Neural cell (in vitro differentiated cells): ENCODE measurements around the gene UBA1. TPM values are rescaled to one million over a fixed set of nuclear protein-coding genes. Genes with fewer than 3 reads are reported as not detected.

Experiments
- H2AFZ ChIP-seq: fragments of 200-600, 300-800 bp; sonication (generic), shearing (Covaris generic); 2 replicates; pipeline ENCODE4 v1.6.0; 2014; ENCODE audit warnings: low read depth, mild to moderate bottlenecking, antibody characterized with exemption, low read length, moderate library complexity
- H3F3A ChIP-seq: fragments of 200-600 bp; shearing (Covaris generic); 2 replicates; pipeline ENCODE4 v1.6.1; 2016; ENCODE audit warnings: mild to moderate bottlenecking, moderate library complexity, mixed read lengths, antibody characterized with exemption, low read length; ENCODE audit not compliant: insufficient read depth, poor library complexity, severe bottlenecking
- H3K27ac ChIP-seq: fragments of 200-600, 300-800 bp; sonication (generic), shearing (Covaris generic); 2 replicates; pipeline ENCODE4 v1.5.1; 2014; ENCODE audit warnings: mild to moderate bottlenecking, low read length, moderate library complexity
- H3K27me3 ChIP-seq: fragments of 300-800, 200-600 bp; sonication (generic), shearing (Covaris generic); 2 replicates; pipeline ENCODE4 v1.6.0; 2014; ENCODE audit warnings: mild to moderate bottlenecking, low read depth, low read length, moderate library complexity; ENCODE audit not compliant: insufficient read depth
- H3K36me3 ChIP-seq: fragments of 300-800, 200-600 bp; sonication (generic), shearing (Covaris generic); 2 replicates; pipeline ENCODE4 v1.5.1; 2014; ENCODE audit warnings: mild to moderate bottlenecking, antibody characterized with exemption, low read length, moderate library complexity; ENCODE audit not compliant: insufficient read depth
- H3K4me2 ChIP-seq: fragments of 300-800, 200-600 bp; sonication (generic), shearing (Covaris generic); 2 replicates; pipeline ENCODE4 v1.6.0; 2014; ENCODE audit warnings: mild to moderate bottlenecking, low read length
- H3K4me3 ChIP-seq: fragments of 300-800, 200-600 bp; sonication (generic), shearing (Covaris generic); 2 replicates; pipeline ENCODE4 v1.5.1; 2014; ENCODE audit warnings: mild to moderate bottlenecking, low read length, moderate library complexity
- H3K79me2 ChIP-seq: fragments of 200-600 bp; shearing (Covaris generic); replicated peaks from 2 replicates; pipeline ENCODE4 v1.6.0; 2014; ENCODE audit warnings: mild to moderate bottlenecking, low read length, moderate library complexity; ENCODE audit not compliant: insufficient read depth
- H3K9ac ChIP-seq: fragments of 300-800, 200-600 bp; sonication (generic), shearing (Covaris generic); 2 replicates; pipeline ENCODE4 v1.6.1; 2016; ENCODE audit warnings: mild to moderate bottlenecking, low read length, mixed read lengths
- H3K9me2 ChIP-seq: fragments of 200-600 bp; shearing (Covaris generic); 2 replicates; pipeline ENCODE4 v1.6.1; 2016; ENCODE audit warnings: mild to moderate bottlenecking, low read length, mixed read lengths; ENCODE audit not compliant: insufficient read depth
- H3K9me3 ChIP-seq: fragments of 200-600, 300-800 bp; sonication (generic), shearing (Covaris generic); 2 replicates; pipeline ENCODE4 v1.6.1; 2016; ENCODE audit warnings: mild to moderate bottlenecking, mixed run types, low read length, moderate library complexity, mixed read lengths
- H4K20me1 ChIP-seq: fragments of 200-600 bp; shearing (Covaris generic); 2 replicates; pipeline ENCODE4 v1.6.1; 2016; ENCODE audit warnings: mild to moderate bottlenecking, mixed run types; ENCODE audit not compliant: insufficient read depth
- CTCF ChIP-seq: fragments of 450-650 bp; IDR thresholded peaks from 2 replicates; pipeline ENCODE4 v1.5.1; 2014; ENCODE audit warnings: antibody characterized with exemption, mild to moderate bottlenecking, moderate library complexity; ENCODE audit not compliant: poor library complexity, severe bottlenecking
- EP300 ChIP-seq: fragments of 450-650 bp; conservative IDR thresholded peaks from 2 replicates; pipeline ENCODE4 v1.6.1; 2014; ENCODE audit warnings: antibody characterized with exemption, mild to moderate bottlenecking, moderate library complexity; ENCODE audit not compliant: poor library complexity, severe bottlenecking
- EZH2 ChIP-seq: fragments of 200-600, 300-800 bp; shearing (Covaris generic), sonication (generic); IDR thresholded peaks from 2 replicates; pipeline ENCODE4 v1.6.1; 2014; ENCODE audit warnings: antibody characterized with exemption, low read length, borderline replicate concordance, mild to moderate bottlenecking; ENCODE audit not compliant: insufficient read depth, poor library complexity, severe bottlenecking
- MXI1 ChIP-seq: fragments of 450-650 bp; conservative IDR thresholded peaks from 2 replicates; pipeline ENCODE4 v1.6.1; 2014; ENCODE audit warnings: antibody characterized with exemption, mild to moderate bottlenecking; ENCODE audit not compliant: poor library complexity, severe bottlenecking
- POLR2AphosphoS5 ChIP-seq: IDR thresholded peaks from 2 replicates; pipeline ENCODE4 v1.6.1; 2012
- RAD21 ChIP-seq: fragments of 450-650 bp; conservative IDR thresholded peaks from 2 replicates; pipeline ENCODE4 v1.6.1; 2014; ENCODE audit warnings: antibody characterized with exemption, mild to moderate bottlenecking, moderate library complexity
- REST ChIP-seq: IDR thresholded peaks from 2 replicates; pipeline ENCODE4 v1.6.1; 2012; ENCODE audit warnings: borderline replicate concordance
- SMC3 ChIP-seq: fragments of 450-650 bp; conservative IDR thresholded peaks from 2 replicates; pipeline ENCODE4 v1.6.1; 2014; ENCODE audit warnings: antibody characterized with exemption, mild to moderate bottlenecking, moderate library complexity; ENCODE audit not compliant: poor library complexity
- TAF1 ChIP-seq: IDR thresholded peaks from 2 replicates; pipeline ENCODE4 v1.6.1; 2012; ENCODE audit warnings: low read depth
- polyA plus RNA-seq: library from polyadenylated mRNA; depleted of rRNA; stranded (reverse); fragments of >200 nt; gene quantifications from 2 replicates; pipeline ENCODE4 v1.2.3, GENCODE V29; 2014

Gene UBA1
- polyA plus RNA-seq, 1 donor from 2014 or later: 132 TPM

- Histone ChIP-seq H3K79me2 (peaks cover 24% of the 10 kb centered on the region), H3K27ac (peak overlapping the region; percentile 75), H4K20me1 (no peaks in the 10 kb centered on the region), H3K36me3 (no peaks in the 10 kb centered on the region), H3K9ac (no peak overlapping the region), H3K9me3 (no peaks in the 10 kb centered on the region), H3F3A (no peaks in the 10 kb centered on the region), H3K27me3 (no peaks in the 10 kb centered on the region), H3K4me3 (no peak overlapping the region), H2AFZ (no peak overlapping the region), H3K9me2 (no peaks in the 10 kb centered on the region), H3K4me2 (no peak overlapping the region)
- no peak for TF ChIP-seq EP300
Observed at GRCh38 chrX:47216393-47216925, 22.8 kb downstream of the UBA1 start.

DNA sequence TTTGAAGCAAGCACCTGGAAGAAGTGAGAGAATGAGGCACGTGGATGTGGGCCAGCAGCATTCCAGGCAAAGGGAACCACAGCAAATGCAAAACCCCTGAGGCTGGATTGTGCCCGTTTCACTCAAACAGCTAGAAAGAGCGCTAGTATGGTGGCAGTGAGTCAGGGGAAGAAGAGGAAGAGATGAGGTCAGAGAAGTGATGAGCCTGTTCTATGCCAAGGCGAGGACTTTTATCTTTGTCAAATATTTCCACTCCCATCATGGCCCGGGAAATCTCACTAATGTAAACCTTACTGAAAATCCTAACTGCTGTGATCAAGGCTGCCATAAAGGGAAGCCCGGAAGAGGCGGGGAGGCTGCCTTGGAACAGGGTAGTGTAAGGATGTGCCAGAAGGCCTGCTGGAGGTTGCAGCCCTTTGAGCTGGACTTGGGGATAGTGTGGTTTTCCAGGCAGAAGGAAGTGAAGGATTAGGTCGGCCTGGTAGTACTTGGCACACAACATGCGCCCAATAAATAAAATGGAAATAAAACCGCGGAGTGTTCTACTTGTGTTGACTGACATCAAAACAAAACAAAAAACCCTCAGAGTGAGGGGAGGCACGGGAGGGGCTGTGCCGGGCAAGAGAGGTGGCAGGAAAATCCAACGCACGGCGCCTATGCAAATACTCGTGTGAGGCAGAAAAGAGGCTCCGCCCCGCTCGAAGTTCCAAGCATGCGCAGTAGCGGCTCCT is 23.7 kb downstream of the UBA1 start:
- Histone ChIP-seq H3K4me3 (peak overlapping the region; percentile 53), H3K36me3 (no peaks in the 10 kb centered on the region), H3K9me2 (no peaks in the 10 kb centered on the region), H3K79me2 (peaks cover 30% of the 10 kb centered on the region), H3K9me3 (no peaks in the 10 kb centered on the region), H3F3A (no peaks in the 10 kb centered on the region), H3K4me2 (no peak overlapping the region), H4K20me1 (no peaks in the 10 kb centered on the region), H3K27ac (peak overlapping the region; percentile 75), H3K9ac (peak overlapping the region; percentile 51), H2AFZ (no peak overlapping the region), H3K27me3 (no peaks in the 10 kb centered on the region)
- TF ChIP-seq EZH2 (no peak), TAF1 (no peak), EP300 (no peak), SMC3 (no peak), REST (no peak), POLR2AphosphoS5 (no peak), RAD21 (no peak), MXI1 (no peak), CTCF (no peak)
